ENCODE data around the gene CD300LG. TPM values are rescaled to one million over a fixed set of nuclear protein-coding genes. Genes with fewer than 3 reads are reported as not detected.

Gene CD300LG
- total RNA-seq, 1 donor from 2014 or later, result 5.7 TPM

GRCh38 chr17:43871946-43872690 lies 25.1 kb downstream of the CD300LG start:
- H3K4me1 ChIP-seq, result no peaks in the 10 kb centered on the region
- H3K4me3 ChIP-seq, result peak overlapping the region; percentile 12
- DNase-seq (peak; percentile 70), ATAC-seq (peak; percentile 60 to 66)
- H3K27me3 ChIP-seq (ENCODE audit: low read depth), result no peaks in the 10 kb centered on the region
- H3K36me3 ChIP-seq, result no peaks in the 10 kb centered on the region
- H3K27ac ChIP-seq, result peak overlapping the region; percentile 6
- intact Hi-C loops (cut with DNase I), result no loop called here
- no peaks in the 10 kb centered on the region for H3K9me3 ChIP-seq
- no peak for TF ChIP-seq CTCF (IDR thresholded peaks at IDR 0.05)

GRCh38 chr17:43873091-43873490 lies 26.1 kb downstream of the CD300LG start:
- TF ChIP-seq CTCF (IDR thresholded peaks at IDR 0.05), result no peak
- no peak for ATAC-seq
- DNase-seq, result no peak
- H3K4me3 ChIP-seq, result no peak overlapping the region
- intact Hi-C loops (cut with DNase I), result no loop called here
- H3K27ac ChIP-seq, result no peak overlapping the region
- H3K4me1 ChIP-seq, result no peaks in the 10 kb centered on the region
- H3K27me3 ChIP-seq (ENCODE audit: low read depth), result no peaks in the 10 kb centered on the region
- no peaks in the 10 kb centered on the region for H3K36me3 ChIP-seq
- no peaks in the 10 kb centered on the region for H3K9me3 ChIP-seq

GRCh38 chr17:43873815-43874214 lies 26.8 kb downstream of the CD300LG start:
- no peaks in the 10 kb centered on the region for H3K36me3 ChIP-seq
- H3K4me3 ChIP-seq, result no peak overlapping the region
- H3K4me1 ChIP-seq, result peaks cover 6% of the 10 kb centered on the region
- no peak for TF ChIP-seq CTCF (IDR thresholded peaks at IDR 0.05)
- ATAC-seq (no peak), DNase-seq (no peak)
- no peak overlapping the region for H3K27ac ChIP-seq
- H3K9me3 ChIP-seq, result no peaks in the 10 kb centered on the region
- no peaks in the 10 kb centered on the region for H3K27me3 ChIP-seq (ENCODE audit: low read depth)
- intact Hi-C loops (cut with DNase I), result no loop called here

- Histone ChIP-seq H3K36me3 (no peaks in the 10 kb centered on the region), H3K9me3 (no peaks in the 10 kb centered on the region), H3K27me3 (ENCODE audit: low read depth) (no peaks in the 10 kb centered on the region), H3K4me1 (peaks cover 7% of the 10 kb centered on the region), H3K4me3 (no peak overlapping the region), H3K27ac (no peak overlapping the region)
- DNase-seq (no peak), ATAC-seq (peak in 1 of 2 donors; percentile 52)
- intact Hi-C loops (cut with DNase I), result no loop called here
- TF ChIP-seq CTCF (IDR thresholded peaks at IDR 0.05), result no peak
These were observed 27.3 kb downstream of the CD300LG start for GRCh38 chr17:43874293-43874692.

GRCh38 chr17:43875476-43876147 lies 28.6 kb downstream of the CD300LG start:
- no peaks in the 10 kb centered on the region for H3K36me3 ChIP-seq
- intact Hi-C loops (cut with DNase I), result no loop called here
- DNase-seq (no peak), ATAC-seq (no peak)
- no peaks in the 10 kb centered on the region for H3K9me3 ChIP-seq
- H3K4me3 ChIP-seq, result no peak overlapping the region
- no peak for TF ChIP-seq CTCF (IDR thresholded peaks at IDR 0.05)
- H3K27me3 ChIP-seq (ENCODE audit: low read depth), result no peaks in the 10 kb centered on the region
- H3K4me1 ChIP-seq, result peaks cover 7% of the 10 kb centered on the region
- H3K27ac ChIP-seq, result no peak overlapping the region
